ENCODE data around the gene PROM2. TPM values are rescaled to one million over a fixed set of nuclear protein-coding genes. Genes with fewer than 3 reads are reported as not detected.

Gene PROM2
- total RNA-seq, 1 experiment from 2014 or later, result 64.2 TPM

GRCh38 chr2:95270541-95271081, 3.6 kb upstream of the PROM2 start:
- Histone ChIP-seq H3K4me3 (ENCODE audit: low read length) (no peak overlapping the region), H3K4me1 (ENCODE audit: insufficient read depth, low read length) (peaks cover 21% of the 10 kb centered on the region), H3F3A (ENCODE audit: low read length, unreplicated experiment) (no peaks in the 10 kb centered on the region), H2AFZ (ENCODE audit: low read length) (no peak overlapping the region), H3K9me3 (ENCODE audit: low read length) (no peaks in the 10 kb centered on the region), H4K20me1 (ENCODE audit: low read length) (no peaks in the 10 kb centered on the region), H3K79me2 (ENCODE audit: low read length) (peaks cover 13% of the 10 kb centered on the region), H3K27ac (ENCODE audit: low read length) (no peak overlapping the region), H3K4me2 (ENCODE audit: low read length) (no peak overlapping the region), H3K9me2 (replicated peaks; ENCODE audit: low read length) (no peaks in the 10 kb centered on the region), H3K36me3 (ENCODE audit: low read depth, low read length) (no peaks in the 10 kb centered on the region), H3K27me3 (ENCODE audit: low read length) (no peaks in the 10 kb centered on the region), H3K9ac (ENCODE audit: low read length) (no peak overlapping the region)
- CTCF ChIA-PET, result no interaction called here
- TF ChIP-seq EZH2phosphoT487 (IDR thresholded peaks at IDR 0.05; ENCODE audit: borderline replicate concordance, low read length), result no peak
- no peak for TF ChIP-seq CTCF (conservative IDR thresholded peaks at IDR 0.05; ENCODE audit: low read depth, low read length)
- no peak for TF ChIP-seq EZH2 (IDR thresholded peaks at IDR 0.05; ENCODE audit: low read length, unreplicated experiment)
- ATAC-seq, result no peak
- intact Hi-C loops (cut with micrococcal nuclease), result no loop called here
- BruUV-seq (replicated peaks), result no TSS peak
- POLR2A ChIA-PET (ENCODE audit: unreplicated experiment), result no interaction called here
- DNase-seq, result no peak

- peaks cover 30% of the 10 kb centered on the region for H3K4me1 ChIP-seq (ENCODE audit: insufficient read depth, low read length)
- H3K27ac ChIP-seq (ENCODE audit: low read length), result no peak overlapping the region
- no peak for DNase-seq
- intact Hi-C loops (cut with micrococcal nuclease), result no loop called here
- peaks cover 22% of the 10 kb centered on the region for H3K79me2 ChIP-seq (ENCODE audit: low read length)
- no peak overlapping the region for H2AFZ ChIP-seq (ENCODE audit: low read length)
- CTCF ChIA-PET, result no interaction called here
- POLR2A ChIA-PET (ENCODE audit: unreplicated experiment), result no interaction called here
- H3K4me2 ChIP-seq (ENCODE audit: low read length), result no peak overlapping the region
- no peaks in the 10 kb centered on the region for H3F3A ChIP-seq (ENCODE audit: low read length, unreplicated experiment)
- H3K9ac ChIP-seq (ENCODE audit: low read length), result no peak overlapping the region
- no peak overlapping the region for H3K4me3 ChIP-seq (ENCODE audit: low read length)
- no peaks in the 10 kb centered on the region for H3K9me2 ChIP-seq (replicated peaks; ENCODE audit: low read length)
- ATAC-seq, result no peak
- H3K27me3 ChIP-seq (ENCODE audit: low read length), result no peaks in the 10 kb centered on the region
- no peaks in the 10 kb centered on the region for H3K36me3 ChIP-seq (ENCODE audit: low read depth, low read length)
- H3K9me3 ChIP-seq (ENCODE audit: low read length), result no peaks in the 10 kb centered on the region
- no peak for TF ChIP-seq EZH2phosphoT487 (IDR thresholded peaks at IDR 0.05; ENCODE audit: borderline replicate concordance, low read length)
- no peak for TF ChIP-seq EZH2 (IDR thresholded peaks at IDR 0.05; ENCODE audit: low read length, unreplicated experiment)
- TF ChIP-seq CTCF (conservative IDR thresholded peaks at IDR 0.05; ENCODE audit: low read depth, low read length), result no peak
- BruUV-seq (replicated peaks), result no TSS peak
- H4K20me1 ChIP-seq (ENCODE audit: low read length), result no peaks in the 10 kb centered on the region
Observed at GRCh38 chr2:95271381-95271971, 2.8 kb upstream of the PROM2 start.

- ChIA-PET CTCF (no interaction called here), POLR2A (ENCODE audit: unreplicated experiment) (no interaction called here)
- ATAC-seq (no peak), DNase-seq (no peak)
- Histone ChIP-seq H3K79me2 (ENCODE audit: low read length) (peaks cover 30% of the 10 kb centered on the region), H3K9me3 (ENCODE audit: low read length) (no peaks in the 10 kb centered on the region), H3K9me2 (replicated peaks; ENCODE audit: low read length) (no peaks in the 10 kb centered on the region), H3K36me3 (ENCODE audit: low read depth, low read length) (no peaks in the 10 kb centered on the region), H4K20me1 (ENCODE audit: low read length) (no peaks in the 10 kb centered on the region), H3K4me3 (ENCODE audit: low read length) (no peak overlapping the region), H3K27me3 (ENCODE audit: low read length) (no peaks in the 10 kb centered on the region), H3K9ac (ENCODE audit: low read length) (no peak overlapping the region), H2AFZ (ENCODE audit: low read length) (no peak overlapping the region), H3K4me2 (ENCODE audit: low read length) (no peak overlapping the region), H3K27ac (ENCODE audit: low read length) (no peak overlapping the region), H3K4me1 (ENCODE audit: insufficient read depth, low read length) (peaks cover 38% of the 10 kb centered on the region), H3F3A (ENCODE audit: low read length, unreplicated experiment) (no peaks in the 10 kb centered on the region)
- TF ChIP-seq EZH2phosphoT487 (IDR thresholded peaks at IDR 0.05; ENCODE audit: borderline replicate concordance, low read length) (no peak), CTCF (conservative IDR thresholded peaks at IDR 0.05; ENCODE audit: low read depth, low read length) (no peak), EZH2 (IDR thresholded peaks at IDR 0.05; ENCODE audit: low read length, unreplicated experiment) (no peak)
- no TSS peak for BruUV-seq (replicated peaks)
- intact Hi-C loops (cut with micrococcal nuclease), result no loop called here
Observed at GRCh38 chr2:95272299-95272751, 1.9 kb upstream of the PROM2 start.

Data from PC-3 (cell line).